HTERT RPE-1 (cell line): ENCODE measurements around the gene DPEP2NB.
"Not testable (repeated sequence)": the region's sequence is repeated elsewhere in the genome, so short reads cannot be mapped to it uniquely, and the experiment has no call there.

ENCODE experiments used
- in situ Hi-C: fragments of 300-500 bp; cut with MboI; formaldehyde crosslinking; loops from 4 replicates; pipeline ENCODE4 v1.14.3; 2020; ENCODE audit warnings: low sequenced_read_pairs

The DPEP2NB gene

DNA sequence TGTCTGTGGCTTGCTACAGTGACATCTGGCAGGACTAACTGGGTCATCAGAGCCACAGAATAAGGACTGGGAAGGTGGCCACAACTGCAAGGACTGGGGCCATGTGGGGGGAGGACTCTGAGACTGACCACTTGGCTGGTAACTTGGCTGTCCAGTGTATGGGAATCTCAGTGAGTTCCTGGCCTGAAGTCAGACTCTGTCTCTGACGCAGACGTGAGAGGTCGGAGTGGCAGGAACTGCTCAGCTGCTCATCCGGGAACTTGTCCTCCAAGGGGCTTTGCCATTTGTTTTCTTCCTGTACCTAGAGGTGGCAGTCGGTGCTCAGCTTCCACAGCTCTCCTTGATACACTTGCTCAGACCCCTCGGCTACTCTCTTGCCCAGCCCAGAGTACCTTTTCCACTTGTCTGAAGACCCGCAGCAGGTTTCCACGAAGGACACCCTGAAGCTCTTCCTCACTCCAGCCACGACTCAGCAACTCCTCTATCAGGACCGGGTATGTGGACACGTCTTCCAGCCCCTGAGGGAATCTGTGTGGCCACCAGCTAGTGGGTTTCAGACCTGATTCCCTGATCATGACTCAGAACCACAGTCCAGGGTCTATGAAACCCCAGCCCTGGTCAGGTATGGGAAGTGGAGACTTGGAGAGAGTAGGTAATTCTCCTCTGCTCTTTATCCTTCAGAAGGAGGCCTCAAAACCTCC, 28.1 kb downstream of the DPEP2NB start:
- in situ Hi-C loops, result no loop called here

DNA sequence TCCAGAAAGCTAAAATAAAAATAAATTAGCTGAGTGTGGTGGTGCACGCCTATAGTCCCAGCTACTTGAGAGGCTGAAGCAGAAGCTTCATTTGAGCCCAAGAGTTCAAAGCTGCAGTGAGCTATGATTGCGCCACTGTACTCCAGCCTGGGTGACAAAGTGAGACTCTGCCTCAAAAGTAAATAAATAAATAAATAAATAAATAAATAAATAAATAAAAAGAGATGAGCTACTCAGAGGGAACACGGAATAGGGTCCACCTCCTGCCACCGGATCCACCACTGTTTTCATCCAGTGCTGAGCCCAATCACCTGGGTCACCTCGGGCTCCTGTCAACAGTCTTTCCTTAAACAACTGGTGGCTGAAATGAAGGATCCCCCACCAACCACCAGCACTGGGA, 28.8 kb downstream of the DPEP2NB start:
- in situ Hi-C loops, result no loop called here

DNA sequence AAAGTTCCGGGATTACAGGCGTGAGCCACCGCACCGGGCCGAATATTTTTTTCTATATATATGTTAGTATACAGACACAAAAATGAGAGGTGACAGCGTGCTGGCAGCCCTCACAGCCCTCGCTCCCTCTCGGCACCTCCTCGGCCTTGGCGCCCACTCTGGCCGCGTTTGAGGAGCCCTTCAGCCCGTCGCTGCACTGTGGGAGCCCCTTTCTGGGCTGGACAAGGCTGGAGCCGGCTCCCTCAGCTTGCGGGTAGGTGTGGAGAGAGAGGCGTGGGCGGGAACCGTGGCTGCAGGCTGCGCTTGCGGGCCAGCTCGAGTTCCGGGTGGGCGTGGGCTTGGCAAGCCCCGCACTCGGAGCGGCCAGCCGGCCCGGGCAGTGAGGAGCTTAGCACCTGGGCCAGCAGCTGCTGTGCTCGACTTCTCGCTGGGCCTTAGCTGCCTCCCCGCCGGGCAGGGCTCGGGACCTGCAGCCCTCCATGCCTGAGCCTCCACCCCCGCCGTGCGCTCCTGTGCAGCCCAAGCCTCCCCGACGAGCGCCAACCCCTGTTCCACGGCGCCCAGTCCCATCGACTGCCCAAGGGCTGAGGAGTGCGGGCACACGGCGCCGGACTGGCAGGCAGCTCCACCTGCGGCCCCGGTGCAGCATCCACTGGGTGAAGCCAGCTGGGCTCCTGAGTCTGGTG, 33.6 kb downstream of the DPEP2NB start:
- in situ Hi-C loops, result no loop called here

DNA sequence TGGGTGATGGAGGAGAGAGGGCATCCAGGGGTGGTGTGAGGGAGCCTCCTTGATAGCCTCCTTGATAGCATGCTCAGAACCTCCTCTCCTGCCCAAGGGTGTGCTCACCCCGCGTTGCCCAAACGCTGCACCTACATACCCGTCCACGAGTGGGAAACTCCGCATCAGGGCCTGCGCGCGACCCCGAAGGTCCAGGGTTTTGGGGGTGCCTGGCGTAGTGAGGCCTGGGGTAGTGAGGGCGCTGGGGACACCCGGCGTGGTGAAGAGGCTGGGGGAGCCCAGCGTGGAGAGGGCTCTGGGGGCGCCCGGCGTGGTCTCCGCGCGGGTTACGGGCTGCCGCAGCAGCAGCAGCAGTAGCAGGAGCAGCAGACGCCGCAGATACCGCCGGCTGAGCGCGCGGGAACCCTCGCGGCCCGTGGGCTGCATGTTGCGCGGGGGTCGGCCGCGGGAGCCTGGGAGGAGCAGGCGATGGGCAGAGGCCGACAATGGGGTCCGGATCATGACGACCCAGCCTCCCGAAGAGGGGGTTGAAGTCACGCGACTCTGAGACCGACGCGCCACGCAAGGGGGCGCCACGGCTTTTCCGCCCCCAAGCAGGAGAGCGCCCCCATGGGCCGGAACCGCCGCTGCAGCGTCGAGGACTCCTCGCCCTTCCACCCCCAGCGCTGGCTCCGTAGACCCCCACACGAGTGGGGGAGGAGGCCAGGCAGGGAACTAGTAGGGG, 35.6 kb downstream of the DPEP2NB start, which contains the start of gene DPEP3:
TSS of gene DPEP3 (minus strand) at position 545 of the 724 bp plus-strand sequence. CDS start at position 426, 119 bp downstream.
- in situ Hi-C loops, result no loop called here

DNA sequence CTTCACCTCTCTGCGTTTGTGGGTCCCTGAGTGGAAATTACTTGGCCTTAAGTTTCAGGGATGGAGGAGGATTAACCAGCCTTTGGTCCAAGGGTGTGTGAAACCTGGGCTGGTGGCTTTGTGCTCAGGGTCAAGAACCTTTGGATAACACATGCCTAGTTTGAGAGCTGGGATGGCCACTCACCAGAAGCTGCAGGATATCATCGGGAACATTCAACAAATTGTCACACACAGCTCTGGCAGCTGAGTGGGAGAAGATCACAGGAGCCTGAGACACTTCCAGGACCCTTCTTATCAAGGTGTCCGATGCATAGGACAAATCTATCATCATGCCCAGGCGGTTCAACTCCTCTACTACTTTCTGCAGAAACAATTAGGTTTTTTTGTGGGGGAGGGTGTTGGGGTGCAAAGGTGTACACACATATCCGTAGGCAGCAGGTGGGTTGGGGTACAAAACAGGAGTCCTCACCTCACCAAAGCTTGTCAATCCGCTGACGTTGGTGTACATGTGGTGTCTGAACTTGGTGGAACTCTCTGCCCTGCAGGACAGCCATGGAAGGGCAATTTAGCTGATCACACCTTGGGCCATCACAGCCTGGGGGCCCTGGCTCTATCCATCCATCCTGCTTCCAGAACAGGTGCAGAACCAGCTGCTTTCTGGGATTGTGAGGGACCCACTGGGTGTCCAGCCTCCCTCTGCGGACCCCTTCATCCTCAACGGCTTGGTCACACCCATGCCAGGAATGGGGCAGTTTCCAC, 38.1 kb downstream of the DPEP2NB start:
- in situ Hi-C loops, result no loop called here

DNA sequence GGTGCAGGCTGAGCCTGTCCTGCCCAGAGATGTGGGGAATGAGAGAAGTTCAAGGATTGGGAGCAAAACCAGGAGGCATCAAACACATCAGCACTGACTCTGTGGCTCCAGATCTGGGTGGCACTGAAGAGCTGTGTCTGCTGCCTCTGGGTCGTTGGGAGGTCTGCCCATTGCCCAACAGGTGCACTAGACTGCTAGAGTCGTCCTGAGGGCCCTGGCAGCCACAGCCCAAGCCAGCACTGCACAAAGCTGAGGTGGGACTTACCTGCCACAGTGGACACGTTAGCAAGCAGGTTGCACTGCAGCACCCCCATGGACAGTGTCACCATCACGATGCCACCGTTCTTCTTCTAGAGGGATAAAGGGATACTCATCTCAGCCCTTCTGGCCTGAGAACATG, 38.7 kb downstream of the DPEP2NB start:
- in situ Hi-C loops, result no loop called here

DNA sequence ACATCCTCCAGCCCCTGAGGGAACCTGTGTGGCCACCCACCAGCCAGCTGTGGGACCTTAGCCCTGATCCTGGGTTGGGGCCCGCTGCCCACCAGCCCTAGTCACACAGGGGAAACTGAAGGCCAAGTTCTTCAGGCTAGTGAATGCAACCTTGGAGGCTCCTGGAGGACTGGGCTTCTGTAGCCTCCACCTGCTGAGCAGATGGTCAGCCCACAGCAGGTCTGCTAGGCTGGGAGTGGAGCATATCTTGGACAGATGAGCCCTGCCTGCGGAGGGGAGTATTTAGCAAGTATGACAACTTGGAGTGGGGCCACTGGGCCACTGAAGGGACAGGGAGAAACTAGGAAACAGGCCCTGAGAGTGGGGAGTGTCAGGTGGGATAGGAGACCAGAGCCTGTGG, 39.5 kb downstream of the DPEP2NB start:
- in situ Hi-C loops, result no loop called here

DNA sequence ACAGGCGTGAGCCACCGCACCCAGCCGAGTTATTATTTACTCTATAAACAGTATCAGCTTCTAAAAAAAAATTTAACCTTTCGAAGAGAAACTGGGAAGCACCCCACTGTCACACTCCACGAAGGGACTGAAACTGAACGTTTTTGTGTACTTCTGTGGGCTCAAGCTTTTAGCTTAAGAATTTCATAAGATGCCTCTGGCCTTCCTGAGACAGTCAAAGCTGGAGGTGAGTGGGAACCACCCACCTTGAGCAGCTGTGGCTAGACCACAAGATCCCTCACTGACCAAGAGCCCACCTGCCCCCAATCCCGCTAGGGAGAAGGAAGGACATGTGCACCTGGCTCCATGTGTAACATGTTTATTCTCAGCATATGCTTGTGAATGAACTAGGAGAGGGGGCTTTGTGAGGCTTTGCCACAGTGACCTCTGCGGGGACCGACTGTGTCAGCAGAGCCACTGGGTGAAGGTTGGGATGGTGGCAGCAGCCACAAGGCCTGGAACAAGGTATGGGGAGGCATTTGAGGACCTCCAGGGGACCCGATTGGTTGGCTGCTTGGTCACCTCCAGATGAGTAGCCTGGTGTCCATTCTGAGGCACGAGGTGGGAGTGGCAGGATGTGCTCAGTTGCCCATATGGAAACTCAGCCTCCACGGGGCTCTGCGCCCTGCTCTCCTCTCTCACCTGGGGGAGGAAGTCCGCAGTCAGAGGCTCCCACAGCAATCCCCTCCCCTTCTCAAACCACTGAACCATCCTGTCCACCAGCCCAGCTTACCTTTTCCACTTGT, 40.2 kb downstream of the DPEP2NB start:
- in situ Hi-C loops, result no loop called here

DNA sequence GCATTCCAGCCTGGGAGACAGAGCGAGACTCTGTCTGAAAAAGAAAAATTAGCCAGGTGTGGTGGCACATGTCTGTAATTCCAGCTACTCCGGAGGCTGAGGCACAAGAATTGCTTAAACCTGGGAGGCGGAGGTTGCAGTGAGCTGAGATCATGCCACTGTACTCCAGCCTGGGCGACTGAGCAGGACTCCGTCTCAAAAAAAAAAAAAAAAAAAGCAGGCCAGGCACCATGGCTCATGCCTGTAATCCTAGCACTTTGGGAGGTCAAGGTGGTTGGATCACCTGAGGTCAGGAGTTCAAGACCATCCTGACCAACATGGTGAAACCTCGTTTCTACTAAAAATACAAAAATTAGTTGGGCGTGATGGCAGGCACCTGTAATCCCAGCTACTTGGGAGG, 43.4 kb downstream of the DPEP2NB start:
- in situ Hi-C loops, result not testable (repeated sequence)

DNA sequence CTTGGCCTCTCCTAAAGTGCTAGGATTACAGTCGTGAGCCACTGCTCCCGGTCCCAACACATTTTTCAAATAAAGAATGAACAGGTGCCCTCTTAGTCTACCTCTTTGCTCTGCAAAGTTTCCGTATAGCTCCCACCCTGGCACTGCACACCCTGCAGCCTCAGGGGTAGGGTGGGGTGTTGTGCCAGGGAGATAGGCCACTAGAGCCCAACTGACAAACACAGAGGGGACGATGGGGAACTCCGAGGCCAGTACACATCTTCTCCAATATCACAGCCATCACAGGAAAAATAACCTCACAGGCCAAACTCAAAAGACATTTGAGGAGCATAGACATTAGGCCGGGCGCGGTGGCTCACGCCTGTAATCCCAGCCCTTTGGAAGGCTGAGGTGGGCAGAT, 44.6 kb downstream of the DPEP2NB start:
- in situ Hi-C loops, result no loop called here

DNA sequence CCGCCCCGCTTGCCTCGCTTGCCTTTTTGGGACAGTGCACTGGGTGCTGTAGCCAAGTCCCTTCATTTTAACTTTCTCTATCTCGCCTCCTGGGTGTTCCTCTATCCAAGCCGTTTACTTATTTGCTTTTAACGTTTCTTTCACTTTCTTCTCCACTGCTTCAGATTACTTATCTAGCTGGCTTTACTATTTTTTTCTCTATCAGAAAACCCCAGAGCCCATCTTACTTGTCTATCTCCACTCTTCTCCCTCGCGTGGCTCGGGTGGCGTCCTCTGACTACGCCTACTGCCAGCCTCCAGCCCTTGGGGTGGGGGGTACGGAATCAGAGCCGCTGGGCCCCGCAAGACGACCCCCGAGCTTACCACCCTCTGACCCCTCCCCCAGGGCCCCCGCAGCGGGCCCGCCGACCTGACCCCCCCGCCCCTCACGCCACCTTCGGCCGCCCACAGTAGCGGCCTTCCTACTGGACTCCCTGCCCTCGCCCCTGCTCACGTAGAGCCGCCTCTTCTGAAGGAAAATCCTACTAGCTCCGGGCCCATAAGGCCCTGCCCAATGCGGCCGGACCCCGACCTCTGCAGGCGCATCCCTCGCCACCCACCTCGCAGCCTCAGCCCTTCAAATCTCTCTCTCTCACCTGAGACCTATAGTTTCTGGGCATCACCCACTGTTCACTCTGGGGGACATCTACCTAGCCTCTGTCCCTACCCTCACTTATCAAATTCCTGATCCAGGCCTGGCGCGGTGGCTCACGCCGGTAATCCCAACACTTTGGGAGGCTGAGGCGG, 46.3 kb downstream of the DPEP2NB start:
- in situ Hi-C loops, result no loop called here

DNA sequence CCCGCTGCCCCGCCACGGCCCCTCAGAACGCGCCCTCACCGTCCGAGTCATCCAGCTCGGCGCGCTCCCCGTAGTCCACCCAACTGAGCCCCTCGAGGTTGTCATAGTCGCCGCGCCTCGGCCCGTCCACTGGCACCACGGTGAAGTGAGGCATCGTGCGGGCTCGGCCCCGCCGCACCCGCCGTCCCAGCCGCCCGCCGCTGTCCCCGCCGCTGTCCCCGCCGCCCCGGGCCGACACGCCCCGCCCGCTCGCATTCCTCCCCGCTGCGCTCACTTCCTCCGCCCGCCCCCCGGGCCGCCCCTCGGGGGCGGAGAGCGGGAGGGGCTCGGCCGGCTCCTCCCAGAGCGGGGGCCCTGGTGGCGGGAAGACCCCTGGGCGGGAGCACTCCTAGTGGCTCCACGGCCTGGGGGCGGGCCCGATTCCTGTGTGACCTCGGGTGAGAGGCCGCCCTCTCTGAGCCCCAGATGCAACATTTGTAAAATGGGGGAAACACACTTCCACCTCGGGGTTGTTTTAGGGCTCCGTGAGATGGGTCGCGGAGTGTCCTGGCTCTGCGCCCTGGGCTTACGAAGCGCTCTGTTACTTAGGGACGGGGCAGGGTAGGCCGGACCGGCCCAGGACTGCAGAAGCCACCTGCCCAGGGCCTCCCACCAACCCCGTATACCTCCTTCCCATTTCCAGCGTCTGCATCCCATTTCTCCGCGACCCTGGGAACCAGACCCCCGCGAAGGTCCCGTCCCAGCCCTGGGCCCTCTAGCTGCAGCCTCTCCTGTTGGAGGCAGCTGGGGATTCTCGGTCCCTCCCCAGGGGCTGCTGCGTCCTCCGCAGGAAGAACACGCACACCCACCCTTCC, 47.1 kb downstream of the DPEP2NB start, which contains the start of gene SLC12A4:
TSS of gene SLC12A4 (minus strand) at position 238 of the 854 bp plus-strand sequence. CDS start at position 154, 84 bp downstream.
- in situ Hi-C loops, result no loop called here

DNA sequence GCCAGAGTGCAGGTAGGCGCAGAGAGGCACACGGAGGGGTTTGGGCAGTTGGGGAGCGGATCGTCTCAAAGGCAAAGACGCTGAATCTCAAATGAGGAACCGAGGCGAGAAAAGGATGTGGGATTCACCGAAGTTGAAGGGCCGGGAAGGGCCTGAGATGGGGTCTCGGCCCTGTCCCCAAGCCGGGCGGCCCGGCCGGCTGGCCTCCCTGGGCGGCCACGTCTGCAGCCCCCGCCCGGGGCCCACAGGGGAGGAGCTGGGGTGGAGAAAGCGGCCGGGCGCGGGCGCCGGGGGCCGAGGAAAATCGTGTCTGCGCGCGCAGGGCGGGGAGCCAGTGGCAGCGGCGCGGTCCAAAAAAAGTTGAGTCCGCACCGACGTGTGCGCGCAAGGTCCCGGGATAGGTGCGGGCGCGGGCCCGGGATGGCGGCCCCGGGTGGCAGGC, 47.7 kb downstream of the DPEP2NB start:
- in situ Hi-C loops, result no loop called here

DNA sequence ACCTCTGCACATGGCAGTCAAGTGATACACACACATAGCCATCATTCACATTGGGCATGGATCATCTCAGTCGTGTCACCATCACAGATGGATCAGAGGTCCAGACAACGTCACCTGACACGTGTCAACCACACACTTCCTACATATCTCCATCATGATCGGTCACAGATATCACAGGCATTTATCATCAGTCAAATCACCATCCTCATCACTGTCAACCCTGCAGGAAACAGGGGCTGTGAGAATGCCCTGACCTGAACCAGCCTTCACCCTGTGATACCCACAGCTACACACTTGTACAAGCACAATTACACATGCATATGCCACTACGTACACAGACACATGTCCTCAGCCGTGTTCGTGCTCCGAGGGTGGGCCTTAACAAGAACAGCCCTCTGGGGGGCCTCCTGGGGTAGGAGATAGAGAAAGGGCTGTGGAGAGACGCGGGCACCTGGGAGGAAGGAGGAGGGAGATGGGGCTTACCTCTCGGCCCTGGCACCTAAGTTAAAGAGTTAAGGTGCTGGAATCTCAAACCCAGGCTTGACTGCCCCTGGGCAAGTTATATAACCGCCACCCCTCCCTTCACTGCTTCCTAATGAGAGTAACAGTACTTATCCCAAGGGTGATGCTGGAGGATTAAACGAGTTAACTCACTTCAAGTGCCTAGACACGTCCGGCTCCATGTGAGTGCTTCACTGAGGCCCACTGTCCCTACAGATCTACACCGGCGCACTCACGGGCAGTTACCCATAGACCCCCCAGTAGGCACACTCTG, 48.3 kb downstream of the DPEP2NB start:
- in situ Hi-C loops, result no loop called here

DNA sequence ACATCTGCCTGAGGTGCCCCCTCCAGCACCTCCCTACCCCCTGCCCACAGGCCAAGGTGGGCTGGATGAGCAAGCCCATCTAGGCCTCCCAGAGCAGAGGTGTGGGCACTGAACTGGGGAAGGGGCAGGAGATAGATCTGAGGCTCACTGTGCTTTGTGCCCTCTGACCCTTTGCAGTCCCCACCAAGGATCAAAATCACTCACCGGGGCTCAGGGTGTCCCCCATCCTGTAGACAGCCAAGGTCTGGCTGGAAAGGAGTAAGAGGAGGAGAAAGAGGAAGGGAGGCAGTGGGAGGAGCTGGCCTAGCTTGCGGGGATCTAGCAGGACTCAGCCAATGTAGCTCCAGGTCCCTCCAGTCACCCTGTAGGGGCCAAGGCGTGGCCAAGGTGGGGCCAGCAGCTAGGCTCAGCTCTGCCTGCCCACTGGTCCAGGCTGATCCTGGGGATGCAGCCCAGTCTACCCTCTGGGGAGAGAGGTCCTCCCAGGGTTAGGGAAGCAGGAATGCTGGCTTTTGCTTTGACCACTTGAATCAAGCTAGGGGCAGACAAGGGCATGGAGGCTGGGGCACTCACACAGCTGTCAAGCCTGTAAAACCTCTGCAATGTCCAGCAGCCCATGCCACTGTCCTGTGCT, 49.0 kb downstream of the DPEP2NB start:
- in situ Hi-C loops, result no loop called here

DNA sequence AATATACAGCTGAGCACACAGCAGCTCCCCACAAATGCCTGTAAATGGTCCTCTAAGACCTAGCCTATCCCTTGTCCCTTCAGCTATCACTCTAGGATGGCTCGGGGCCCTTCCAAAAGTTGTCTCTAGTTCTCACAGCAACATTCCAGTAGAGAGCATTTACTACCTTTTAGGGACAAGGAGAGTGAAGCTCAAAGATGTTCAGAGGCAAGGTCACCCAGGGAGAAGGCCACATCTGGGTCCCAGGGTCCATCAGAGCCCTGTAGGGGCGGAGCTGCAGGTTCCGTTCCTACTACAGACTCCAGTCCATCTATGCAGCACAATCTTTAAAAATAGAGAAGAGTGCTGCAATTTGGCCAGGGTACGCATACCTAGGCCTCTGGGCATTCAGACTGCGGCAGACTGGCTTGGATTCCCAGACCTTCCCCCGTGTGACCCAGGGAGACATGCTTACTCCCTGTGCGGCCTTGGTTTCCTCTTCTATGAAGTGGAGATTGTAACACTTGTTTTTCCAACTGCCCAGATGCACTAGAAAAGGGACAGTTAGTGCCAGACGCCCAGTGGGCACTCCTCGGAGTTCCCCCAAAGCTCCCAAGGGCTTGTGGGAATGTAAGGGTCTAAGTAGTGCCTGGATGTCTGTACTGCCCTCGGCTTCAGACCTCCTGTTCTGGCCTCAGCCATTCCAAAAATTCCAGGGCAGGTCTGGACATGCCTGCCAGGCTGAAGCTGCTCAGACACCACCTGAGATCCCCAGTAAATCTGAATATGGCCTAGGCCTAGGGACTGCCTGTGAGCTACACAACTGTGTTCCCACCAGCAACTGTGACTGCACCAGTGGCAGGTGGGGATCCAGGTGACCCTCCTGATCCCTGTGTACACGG, 49.8 kb downstream of the DPEP2NB start:
- in situ Hi-C loops, result no loop called here
